Urinary bladder (tissue), 4 donors: Measurements from ENCODE around the gene DSE. TPM values are rescaled to one million over a fixed set of nuclear protein-coding genes. Genes with fewer than 3 reads are reported as not detected.

Experiments
- DNase-seq: peaks from one replicate; pipeline ENCODE4 v3.0.0-alpha.2; 2015; ENCODE audit errors: extremely low spot score
- H3K27ac ChIP-seq: one replicate; pipeline ENCODE4 v1.5.1; 2013; ENCODE audit warnings: low read depth, mild to moderate bottlenecking, moderate library complexity
- H3K36me3 ChIP-seq: one replicate; pipeline ENCODE4 v1.6.1; 2013; ENCODE audit warnings: mild to moderate bottlenecking, moderate library complexity; ENCODE audit not compliant: insufficient read depth
- H3K4me1 ChIP-seq: one replicate; pipeline ENCODE4 v1.6.1; 2013; ENCODE audit warnings: mild to moderate bottlenecking, moderate library complexity; ENCODE audit not compliant: insufficient read depth
- H3K4me3 ChIP-seq: one replicate; pipeline ENCODE4 v1.5.1; 2013; ENCODE audit warnings: low read depth, low read length
- WGBS: extraction: QIAGEN DNeasy Blood & Tissue Kit; methylation state at CpG from one replicate; pipeline ENCODE4 v1.1.7; 2013; 5-methylcytosine and 5-hydroxymethylcytosine counted together
- polyA plus RNA-seq: library from polyadenylated mRNA; stranded (reverse); fragments of 200-250 nt; gene quantifications from one replicate; pipeline ENCODE4 v1.2.3, GENCODE V29; 2013
- total RNA-seq: library from RNA; depleted of rRNA; stranded (reverse); fragments of >200 nt; gene quantifications from one replicate; pipeline ENCODE4 v1.2.3, GENCODE V29; 2014
- donor health status: healthy with polysubstance abuse.
- donor health status: healthy.

Gene DSE
- total and polyA plus RNA-seq, 2 donors: 18.4 to 76.5 TPM

- Histone ChIP-seq H3K4me1 (peaks cover 2% of the 10 kb centered on the region), H3K4me3 (no peak overlapping the region), H3K36me3 (no peaks in the 10 kb centered on the region), H3K27ac (no peak overlapping the region)
- 99% methylated on average over 5 of the region's 5 CpGs for WGBS
- no peak for DNase-seq
Observed at GRCh38 chr6:116420341-116420740, 49.6 kb downstream of the DSE start.

GRCh38 chr6:116422238-116422637, 51.5 kb downstream of the DSE start:
- Histone ChIP-seq H3K27ac (no peak overlapping the region), H3K4me3 (no peak overlapping the region), H3K4me1 (peaks cover 2% of the 10 kb centered on the region), H3K36me3 (no peaks in the 10 kb centered on the region)
- WGBS: 50% methylated on average over 3 of the region's 3 CpGs
- DNase-seq: no peak

- Histone ChIP-seq H3K27ac (no peak overlapping the region), H3K4me3 (no peak overlapping the region), H3K4me1 (peaks cover 2% of the 10 kb centered on the region), H3K36me3 (no peaks in the 10 kb centered on the region)
- DNase-seq: no peak
- WGBS: 81% methylated on average over 1 of the region's 1 CpG
Observed at GRCh38 chr6:116424001-116424400, 53.3 kb downstream of the DSE start.

GRCh38 chr6:116426551-116426950, 55.8 kb downstream of the DSE start:
- H3K4me3 ChIP-seq: no peak overlapping the region
- peaks cover 2% of the 10 kb centered on the region for H3K4me1 ChIP-seq
- no peak overlapping the region for H3K27ac ChIP-seq
- WGBS: 96% methylated on average over 3 of the region's 3 CpGs
- H3K36me3 ChIP-seq: no peaks in the 10 kb centered on the region
- no peak for DNase-seq

GRCh38 chr6:116429111-116429510, 58.4 kb downstream of the DSE start:
- Histone ChIP-seq H3K4me3 (no peak overlapping the region), H3K27ac (no peak overlapping the region), H3K4me1 (no peaks in the 10 kb centered on the region), H3K36me3 (no peaks in the 10 kb centered on the region)
- DNase-seq: no peak
- 97% methylated on average over 2 of the region's 2 CpGs for WGBS

GRCh38 chr6:116430860-116431259, 60.1 kb downstream of the DSE start:
- Histone ChIP-seq H3K4me3 (no peak overlapping the region), H3K27ac (no peak overlapping the region), H3K36me3 (peaks cover 2% of the 10 kb centered on the region), H3K4me1 (no peaks in the 10 kb centered on the region)
- no peak for DNase-seq
- WGBS: 86% methylated on average over 4 of the region's 4 CpGs

GRCh38 chr6:116431964-116432595, 61.3 kb downstream of the DSE start:
- peaks cover 2% of the 10 kb centered on the region for H3K36me3 ChIP-seq
- no peak for DNase-seq
- no peaks in the 10 kb centered on the region for H3K4me1 ChIP-seq
- no peak overlapping the region for H3K4me3 ChIP-seq
- H3K27ac ChIP-seq: no peak overlapping the region

GRCh38 chr6:116433206-116433712, 62.5 kb downstream of the DSE start:
- Histone ChIP-seq H3K4me3 (no peak overlapping the region), H3K36me3 (peaks cover 2% of the 10 kb centered on the region), H3K27ac (no peak overlapping the region), H3K4me1 (no peaks in the 10 kb centered on the region)
- WGBS: 90% methylated on average over 4 of the region's 4 CpGs
- DNase-seq: no peak

- WGBS: 88% methylated on average over 1 of the region's 1 CpG
- Histone ChIP-seq H3K4me3 (no peak overlapping the region), H3K4me1 (no peaks in the 10 kb centered on the region), H3K27ac (no peak overlapping the region), H3K36me3 (peaks cover 2% of the 10 kb centered on the region)
- no peak for DNase-seq
Observed at GRCh38 chr6:116434056-116434725, 63.4 kb downstream of the DSE start.

GRCh38 chr6:116436586-116436985, 65.8 kb downstream of the DSE start:
- 80% methylated on average over 7 of the region's 7 CpGs for WGBS
- DNase-seq: no peak
- H3K36me3 ChIP-seq: peaks cover 2% of the 10 kb centered on the region
- no peak overlapping the region for H3K27ac ChIP-seq
- no peak overlapping the region for H3K4me3 ChIP-seq
- no peaks in the 10 kb centered on the region for H3K4me1 ChIP-seq

GRCh38 chr6:116437656-116438055, 66.9 kb downstream of the DSE start:
- Histone ChIP-seq H3K27ac (no peak overlapping the region), H3K4me1 (no peaks in the 10 kb centered on the region), H3K4me3 (no peak overlapping the region), H3K36me3 (peaks cover 2% of the 10 kb centered on the region)
- DNase-seq: no peak

- H3K27ac ChIP-seq: no peak overlapping the region
- no peak for DNase-seq
- 70% methylated on average over 6 of the region's 6 CpGs for WGBS
- peaks cover 2% of the 10 kb centered on the region for H3K36me3 ChIP-seq
- H3K4me1 ChIP-seq: no peaks in the 10 kb centered on the region
- H3K4me3 ChIP-seq: no peak overlapping the region
Observed at GRCh38 chr6:116438590-116439448, 68.1 kb downstream of the DSE start.

GRCh38 chr6:116439522-116440051, 68.8 kb downstream of the DSE start:
- WGBS: 65% methylated on average over 1 of the region's 1 CpG
- H3K36me3 ChIP-seq: peaks cover 2% of the 10 kb centered on the region
- no peak for DNase-seq
- H3K4me1 ChIP-seq: no peaks in the 10 kb centered on the region
- no peak overlapping the region for H3K27ac ChIP-seq
- H3K4me3 ChIP-seq: no peak overlapping the region
